ENCODE results near the gene MMP24.

GRCh38 chr20:35224536-35224935 is 2.0 kb upstream of the MMP24 start:
- TF ChIP-seq POLR2A (IDR thresholded peaks at IDR 0.05; ENCODE audit: low read length) (no peak), GATA1 (IDR thresholded peaks at IDR 0.05; ENCODE audit: low read depth, low read length) (no peak)
